H1 (cell line): Measurements from ENCODE around the gene UNK. TPM values are rescaled to one million over a fixed set of nuclear protein-coding genes. Genes with fewer than 3 reads are reported as not detected.
A peak's percentile ranks its signal among the peaks of the same experiment; 100 is the strongest.

Experiments
- CTCF ChIA-PET: fragments of 300-600 bp; sonication (Branson Sonifier 250); formaldehyde crosslinking; loops from one replicate; lab custom pipeline; 2021; ENCODE audit not compliant: partially characterized antibody; lab: Charles Lee
- POLR2A ChIA-PET: fragments of 300-600 bp; sonication (Branson Sonifier 250); formaldehyde crosslinking; loops from one replicate; lab custom pipeline; 2021; ENCODE audit warnings: inconsistent platforms; ENCODE audit not compliant: partially characterized antibody; lab: Charles Lee
- DNase-seq, 2 experiments: peaks; one replicate each; pipeline versions ENCODE4 v3.0.0 to v3.0.0-alpha.2; 2010 to 2022; ENCODE audit warnings: low spot score in 2 of 2, low read depth in 1 of 2, mixed read lengths in 1 of 2
- FAIRE-seq: peaks from 2 replicates; lab custom pipeline; 2011; peaks lifted over from hg19 to GRCh38; lab: Jason Lieb, UNC
- H2AFZ ChIP-seq: 2 replicates; pipeline ENCODE4 v1.8.1; 2012; ENCODE audit warnings: low read length, inconsistent platforms
- H2AK5ac ChIP-seq: 2 replicates; pipeline ENCODE4 v1.6.1; 2013; ENCODE audit warnings: low read depth, low read length
- H2BK120ac ChIP-seq: replicated peaks from 2 replicates; pipeline ENCODE3; 2013; ENCODE audit warnings: low read depth, low read length, inconsistent platforms
- H2BK12ac ChIP-seq: 2 replicates; pipeline ENCODE4 v1.6.1; 2013; ENCODE audit warnings: low read depth, low read length
- H2BK15ac ChIP-seq: 2 replicates; pipeline ENCODE4 v1.6.1; 2013; ENCODE audit warnings: low read length
- H2BK20ac ChIP-seq: 2 replicates; pipeline ENCODE4 v1.6.1; 2013; ENCODE audit warnings: low read length
- H2BK5ac ChIP-seq: 2 replicates; pipeline ENCODE4 v1.6.1; 2013; ENCODE audit warnings: low read depth, low read length
- H3K14ac ChIP-seq: 2 replicates; pipeline ENCODE4 v1.6.1; 2013; ENCODE audit warnings: inconsistent platforms; ENCODE audit not compliant: insufficient read length
- H3K18ac ChIP-seq: 2 replicates; pipeline ENCODE4 v1.6.1; 2013; ENCODE audit warnings: low read length; ENCODE audit errors: extremely low read depth
- H3K23ac ChIP-seq: 2 replicates; pipeline ENCODE4 v1.6.1; 2013; ENCODE audit warnings: inconsistent platforms; ENCODE audit not compliant: insufficient read length
- H3K23me2 ChIP-seq: 2 replicates; pipeline ENCODE4 v1.6.1; 2013; ENCODE audit warnings: low read depth, low read length
- H3K27ac ChIP-seq: 2 replicates; pipeline ENCODE4 v1.6.1; 2011; ENCODE audit warnings: low read depth, low read length, inconsistent platforms
- H3K27me3 ChIP-seq, 4 experiments: replicated peaks in 1 of 4; 1 replicate in 1 of 4; 2 replicates in 3 of 4; pipeline versions ENCODE4 v1.6.1 to v1.8.1; 2011 to 2013; ENCODE audit warnings: low read length in 3 of 4, mild to moderate bottlenecking in 3 of 4, inconsistent platforms in 2 of 4, mixed read lengths in 2 of 4, moderate library complexity in 1 of 4; ENCODE audit not compliant: control insufficient read depth in 3 of 4, insufficient read depth in 3 of 4; ENCODE audit errors: extremely low read depth in 1 of 4
- H3K36me3 ChIP-seq, 4 experiments: 2 replicates each; pipeline versions ENCODE4 v1.6.1 to v1.8.1; 2011 to 2013; ENCODE audit warnings: mild to moderate bottlenecking in 4 of 4, low read length in 3 of 4, moderate library complexity in 2 of 4, control low read depth in 1 of 4, inconsistent platforms in 1 of 4; ENCODE audit not compliant: insufficient read depth in 4 of 4, control insufficient read depth in 2 of 4
- H3K4ac ChIP-seq: replicated peaks from 2 replicates; pipeline ENCODE3; 2013; ENCODE audit warnings: low read length, low read depth, mixed read lengths, inconsistent platforms; ENCODE audit not compliant: insufficient read length
- H3K4me1 ChIP-seq, 4 experiments: replicated peaks in 1 of 4; 1 replicate in 1 of 4; 2 replicates in 3 of 4; pipeline versions ENCODE4 v1.6.1 to v1.8.1; 2011 to 2013; ENCODE audit warnings: low read length in 3 of 4, inconsistent platforms in 2 of 4, mixed read lengths in 1 of 4; ENCODE audit not compliant: insufficient read depth in 4 of 4, control insufficient read depth in 3 of 4
- H3K4me2 ChIP-seq, 2 experiments: 2 replicates each; pipeline versions ENCODE4 v1.6.1 to v1.8.1; 2011 to 2013; ENCODE audit warnings: low read depth in 2 of 2, low read length in 2 of 2, control low read depth in 1 of 2, inconsistent platforms in 1 of 2, mild to moderate bottlenecking in 1 of 2; ENCODE audit not compliant: insufficient read depth in 1 of 2
- H3K4me3 ChIP-seq, 4 experiments: fragments of 200-600, 300-600 bp in 1 of 4; sonication (generic), shearing (Covaris generic), sonication (Bioruptor Twin) in 1 of 4; 2 replicates each; pipeline versions ENCODE4 v1.5.1 to v1.8.1; 2011 to 2016; ENCODE audit warnings: low read length in 4 of 4, low read depth in 3 of 4, control low read depth in 2 of 4, inconsistent platforms in 2 of 4, mild to moderate bottlenecking in 2 of 4, mixed read lengths in 1 of 4, moderate library complexity in 1 of 4; ENCODE audit not compliant: insufficient read depth in 2 of 4; ENCODE audit errors: extremely low read depth in 1 of 4
- H3K56ac ChIP-seq: replicated peaks from 2 replicates; pipeline ENCODE3; 2013; ENCODE audit warnings: low read depth, mild to moderate bottlenecking, mixed read lengths, low read length, inconsistent platforms; ENCODE audit not compliant: insufficient read length
- H3K79me1 ChIP-seq: 2 replicates; pipeline ENCODE4 v1.6.1; 2013; ENCODE audit warnings: low read depth, low read length, control low read depth
- H3K79me2 ChIP-seq, 2 experiments: 2 replicates each; pipeline versions ENCODE4 v1.6.1 to v1.8.1; 2012 to 2013; ENCODE audit warnings: low read length in 2 of 2, mild to moderate bottlenecking in 2 of 2, inconsistent platforms in 1 of 2; ENCODE audit not compliant: insufficient read depth in 2 of 2, control insufficient read depth in 1 of 2
- H3K9ac ChIP-seq, 4 experiments: replicated peaks in 1 of 4; 1 replicate in 1 of 4; 2 replicates in 3 of 4; pipeline versions ENCODE4 v1.6.1 to v1.8.1; 2011 to 2013; ENCODE audit warnings: low read depth in 3 of 4, low read length in 3 of 4, control low read depth in 2 of 4, mild to moderate bottlenecking in 2 of 4, moderate library complexity in 2 of 4, inconsistent platforms in 1 of 4; ENCODE audit errors: extremely low read depth in 1 of 4
- H3K9me3 ChIP-seq, 2 experiments: 2 replicates each; pipeline versions ENCODE4 v1.6.1 to v1.8.1; 2012 to 2013; ENCODE audit warnings: mild to moderate bottlenecking in 2 of 2, moderate library complexity in 2 of 2, control low read depth in 1 of 2, inconsistent platforms in 1 of 2, low read depth in 1 of 2, low read length in 1 of 2, mixed read lengths in 1 of 2; ENCODE audit not compliant: insufficient read depth in 2 of 2
- H4K20me1 ChIP-seq, 2 experiments: replicated peaks in 1 of 2; 2 replicates each; pipeline versions ENCODE3 to v1.8.1; 2011 to 2013; ENCODE audit warnings: inconsistent platforms in 2 of 2, low read length in 2 of 2, mild to moderate bottlenecking in 1 of 2; ENCODE audit not compliant: insufficient read depth in 2 of 2, control insufficient read depth in 1 of 2
- H4K5ac ChIP-seq: 2 replicates; pipeline ENCODE4 v1.6.1; 2013; ENCODE audit warnings: low read length, low read depth, mixed read lengths, inconsistent platforms; ENCODE audit not compliant: insufficient read length
- H4K8ac ChIP-seq: 2 replicates; pipeline ENCODE4 v1.8.0; 2013; ENCODE audit warnings: mild to moderate bottlenecking, moderate library complexity, low read length, inconsistent platforms; ENCODE audit not compliant: insufficient read depth; ENCODE audit errors: extremely low read depth
- H4K91ac ChIP-seq: replicated peaks from 2 replicates; pipeline ENCODE3; 2013; ENCODE audit warnings: low read length, mixed read lengths, inconsistent platforms; ENCODE audit not compliant: insufficient read length
- CBX5 ChIP-seq: fragments of 300-800, 300-1000 bp; sonication (generic); IDR thresholded peaks from 2 replicates; pipeline ENCODE4 v1.7.1; 2016; ENCODE audit warnings: antibody characterized with exemption, low read length, low read depth
- CBX8 ChIP-seq: fragments of 300-800, 300-1000 bp; sonication (generic); IDR thresholded peaks from 2 replicates; pipeline ENCODE4 v1.7.1; 2016; ENCODE audit warnings: low read depth, low read length, borderline replicate concordance
- CHD1 ChIP-seq: IDR thresholded peaks from 2 replicates; pipeline ENCODE4 v1.6.1; 2012; ENCODE audit warnings: low read depth, low read length, improper control_type of control experiment
- FOSL1 ChIP-seq: IDR thresholded peaks from 2 replicates; pipeline ENCODE4 v1.6.1; 2011; ENCODE audit warnings: mild to moderate bottlenecking, low read depth, low read length, moderate library complexity; ENCODE audit not compliant: insufficient read depth
- JUND ChIP-seq: IDR thresholded peaks from 2 replicates; pipeline ENCODE4 v1.6.1; 2011; ENCODE audit warnings: mild to moderate bottlenecking, improper control_type of control experiment, low read length
- KDM4A ChIP-seq: IDR thresholded peaks from one replicate; pipeline ENCODE4 v1.7.1; 2012; ENCODE audit warnings: low read depth, mild to moderate bottlenecking, moderate library complexity, low read length, inconsistent platforms; ENCODE audit not compliant: severe bottlenecking
- RNF2 ChIP-seq: fragments of 200-900, 300-1000 bp; sonication (generic); IDR thresholded peaks from 2 replicates; pipeline ENCODE4 v1.7.1; 2016; ENCODE audit warnings: borderline replicate concordance, low read depth, mild to moderate bottlenecking, antibody characterized with exemption, low read length; ENCODE audit not compliant: poor library complexity, severe bottlenecking; ENCODE audit errors: missing control alignments
- RXRA ChIP-seq: IDR thresholded peaks from 2 replicates; pipeline ENCODE4 v1.6.1; 2011; ENCODE audit warnings: low read depth, mild to moderate bottlenecking, low read length, moderate library complexity; ENCODE audit not compliant: insufficient read depth
- WGBS, 2 experiments: shearing (Covaris generic) in 1 of 2; methylation state at CpG; one replicate each; pipeline versions ENCODE4 v1.1.6 to v1.1.7; 2013 to 2015; ENCODE audit warnings: low lambda C conversion rate in 2 of 2, mixed read lengths in 2 of 2, inconsistent platforms in 1 of 2, low coverage in 1 of 2, missing lambda C conversion rate in 1 of 2; ENCODE audit not compliant: insufficient replicate concordance in 2 of 2, insufficient coverage in 1 of 2, insufficient read length in 1 of 2; ENCODE audit errors: extremely low coverage in 1 of 2, missing lambda C conversion rate in 1 of 2; 5-methylcytosine and 5-hydroxymethylcytosine counted together
- polyA plus RNA-seq, 7 experiments: library from polyadenylated mRNA; depleted of rRNA in 3 of 7; stranded (reverse) in 5 of 7; unstranded in 2 of 7; fragments of >200 nt in 5 of 7; fragments of 200-250 nt in 2 of 7; gene quantifications; 1 replicate in 5 of 7; 2 replicates in 1 of 7; 4 replicates in 1 of 7; pipeline versions ENCODE4 v1.2.1 to v1.2.3, GENCODE V29; 2011 to 2013; ENCODE audit warnings: missing spikeins in 2 of 7, mixed read lengths in 2 of 7
- total RNA-seq: library from RNA; stranded (reverse); fragmentation: NEBNext Ultra II Directional; extraction: Animal tissue kit (Norgen Biotek cat#: 25700); gene quantifications from 2 replicates; pipeline ENCODE4 v1.2.1, GENCODE V29; 2021

Gene UNK
- total and polyA plus RNA-seq, 2 of the 8 experiments (the other 6 are each of a cell fraction or from before 2014, with no cell fraction given): 24.2 to 33.3 TPM

DNA sequence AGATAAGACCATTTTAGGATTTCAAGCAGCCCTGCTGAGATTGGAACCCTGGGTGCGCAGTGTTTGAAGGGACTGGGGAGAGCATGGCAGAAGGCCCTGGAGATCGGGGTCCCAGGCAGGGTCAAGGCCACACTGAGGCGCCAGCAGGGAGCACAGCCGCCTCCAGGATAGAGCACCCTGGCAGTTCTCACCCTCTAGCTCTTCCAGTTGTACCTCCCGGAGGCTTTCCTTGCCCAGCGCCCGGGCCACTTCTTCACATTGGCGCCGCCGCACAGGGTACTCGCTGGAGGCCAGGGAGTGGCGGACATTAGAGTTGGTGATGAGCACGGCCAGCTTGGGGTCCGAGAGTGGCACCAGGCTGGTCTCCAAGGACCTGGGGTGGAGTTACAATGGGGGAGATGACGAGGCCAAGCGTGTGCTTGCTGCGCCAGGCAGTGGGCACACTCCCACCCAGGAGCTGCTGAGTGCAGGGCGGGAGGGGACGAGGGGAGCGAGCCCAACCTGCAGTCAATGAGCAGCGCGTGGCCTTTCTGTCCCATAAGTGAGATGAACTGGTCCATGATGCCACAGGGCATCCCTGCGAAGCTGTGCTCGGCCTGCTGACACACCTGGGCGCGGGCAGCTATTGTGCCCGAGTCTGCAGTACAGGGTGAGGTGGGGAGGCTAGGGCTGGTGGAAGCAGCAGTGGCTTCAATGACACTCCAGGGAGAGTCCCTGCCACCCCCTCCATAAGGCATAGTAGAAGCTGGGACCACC, 21.9 kb upstream of the UNK start:
- Histone ChIP-seq H2BK5ac (no peak overlapping the region), H3K79me2 (no peaks in the 10 kb centered on the region), H2AK5ac (no peak overlapping the region), H2BK20ac (no peak overlapping the region), H3K36me3 (no peaks in the 10 kb centered on the region), H2BK15ac (no peak overlapping the region), H3K23me2 (peaks cover 3% of the 10 kb centered on the region; the same call in 1 of the 2 replicates), H3K23ac (no peak overlapping the region), H3K79me1 (no peaks in the 10 kb centered on the region), H4K5ac (no peak overlapping the region), H3K4me2 (no peak overlapping the region), H3K18ac (no peak overlapping the region), H3K27ac (no peak overlapping the region), H3K14ac (no peak overlapping the region), H3K4me3 (no peak overlapping the region), H3K9ac (no peak overlapping the region), H3K56ac (no peak overlapping the region), H3K4me1 (peaks cover 0 to 10% (median 6%) of the 10 kb centered on the region in 4 experiments; a peak in 5 of 7 replicates), H4K20me1 (no peaks in the 10 kb centered on the region), H4K91ac (no peak overlapping the region), H3K27me3 (peaks cover 0 to 2% (median 0%) of the 10 kb centered on the region in 4 experiments; a peak in 2 of 7 replicates), H2BK120ac (no peak overlapping the region), H2BK12ac (0 out of 2 replicates have a peak overlapping the region, but pooled peaks have one; percentile 9), H4K8ac (no peak overlapping the region; the same call in 1 of the 2 replicates), H2AFZ (no peak overlapping the region), H3K9me3 (no peaks in the 10 kb centered on the region), H3K4ac (no peak overlapping the region)
- ChIA-PET POLR2A (interaction anchor here (0.6 to 15.1 kb wide), 7 partner anchors 9 to 169 kb away, joined by 3 to 425 read pairs (median 5); partner anchors contain the start of gene UNK), CTCF (interaction anchor here (1.0 to 19.5 kb wide), 14 partner anchors 11 to 201 kb away, joined by 3 to 359 read pairs (median 4); partner anchors contain the start of genes SMIM5 and UNK)
- 95% methylated on average over 27 of the region's 27 CpGs; no CpG with 5 or more reads in 1 of the 2 experiments for WGBS, 2 experiments
- FAIRE-seq: no peak
- DNase-seq: no peak
- TF ChIP-seq CBX8 (no peak), KDM4A (no peak), RXRA (no peak), FOSL1 (no peak), CHD1 (no peak), JUND (no peak), CBX5 (no peak), RNF2 (no peak)
